H1 (cell line): ENCODE results near the gene RAB4B. TPM values are rescaled to one million over a fixed set of nuclear protein-coding genes. Genes with fewer than 3 reads are reported as not detected.

Experiments
- CTCF ChIA-PET: fragments of 300-600 bp; sonication (Branson Sonifier 250); formaldehyde crosslinking; loops from one replicate; lab custom pipeline; 2021; ENCODE audit not compliant: partially characterized antibody; lab: Charles Lee
- POLR2A ChIA-PET: fragments of 300-600 bp; sonication (Branson Sonifier 250); formaldehyde crosslinking; loops from one replicate; lab custom pipeline; 2021; ENCODE audit warnings: inconsistent platforms; ENCODE audit not compliant: partially characterized antibody; lab: Charles Lee
- DNase-seq, 2 experiments: peaks; one replicate each; pipeline versions ENCODE4 v3.0.0 to v3.0.0-alpha.2; 2010 to 2022; ENCODE audit warnings: low spot score in 2 of 2, low read depth in 1 of 2, mixed read lengths in 1 of 2
- FAIRE-seq: peaks from 2 replicates; lab custom pipeline; 2011; peaks lifted over from hg19 to GRCh38; lab: Jason Lieb, UNC
- H2AFZ ChIP-seq: 2 replicates; pipeline ENCODE4 v1.8.1; 2012; ENCODE audit warnings: low read length, inconsistent platforms
- H2AK5ac ChIP-seq: 2 replicates; pipeline ENCODE4 v1.6.1; 2013; ENCODE audit warnings: low read depth, low read length
- H2BK120ac ChIP-seq: replicated peaks from 2 replicates; pipeline ENCODE3; 2013; ENCODE audit warnings: low read depth, low read length, inconsistent platforms
- H2BK12ac ChIP-seq: 2 replicates; pipeline ENCODE4 v1.6.1; 2013; ENCODE audit warnings: low read depth, low read length
- H2BK15ac ChIP-seq: 2 replicates; pipeline ENCODE4 v1.6.1; 2013; ENCODE audit warnings: low read length
- H2BK20ac ChIP-seq: 2 replicates; pipeline ENCODE4 v1.6.1; 2013; ENCODE audit warnings: low read length
- H2BK5ac ChIP-seq: 2 replicates; pipeline ENCODE4 v1.6.1; 2013; ENCODE audit warnings: low read depth, low read length
- H3K14ac ChIP-seq: 2 replicates; pipeline ENCODE4 v1.6.1; 2013; ENCODE audit warnings: inconsistent platforms; ENCODE audit not compliant: insufficient read length
- H3K18ac ChIP-seq: 2 replicates; pipeline ENCODE4 v1.6.1; 2013; ENCODE audit warnings: low read length; ENCODE audit errors: extremely low read depth
- H3K23ac ChIP-seq: 2 replicates; pipeline ENCODE4 v1.6.1; 2013; ENCODE audit warnings: inconsistent platforms; ENCODE audit not compliant: insufficient read length
- H3K23me2 ChIP-seq: 2 replicates; pipeline ENCODE4 v1.6.1; 2013; ENCODE audit warnings: low read depth, low read length
- H3K27ac ChIP-seq: 2 replicates; pipeline ENCODE4 v1.6.1; 2011; ENCODE audit warnings: low read depth, low read length, inconsistent platforms
- H3K27me3 ChIP-seq, 4 experiments: replicated peaks in 1 of 4; 1 replicate in 1 of 4; 2 replicates in 3 of 4; pipeline versions ENCODE4 v1.6.1 to v1.8.1; 2011 to 2013; ENCODE audit warnings: low read length in 3 of 4, mild to moderate bottlenecking in 3 of 4, inconsistent platforms in 2 of 4, mixed read lengths in 2 of 4, moderate library complexity in 1 of 4; ENCODE audit not compliant: control insufficient read depth in 3 of 4, insufficient read depth in 3 of 4; ENCODE audit errors: extremely low read depth in 1 of 4
- H3K36me3 ChIP-seq, 4 experiments: 2 replicates each; pipeline versions ENCODE4 v1.6.1 to v1.8.1; 2011 to 2013; ENCODE audit warnings: mild to moderate bottlenecking in 4 of 4, low read length in 3 of 4, moderate library complexity in 2 of 4, control low read depth in 1 of 4, inconsistent platforms in 1 of 4; ENCODE audit not compliant: insufficient read depth in 4 of 4, control insufficient read depth in 2 of 4
- H3K4ac ChIP-seq: replicated peaks from 2 replicates; pipeline ENCODE3; 2013; ENCODE audit warnings: low read length, low read depth, mixed read lengths, inconsistent platforms; ENCODE audit not compliant: insufficient read length
- H3K4me1 ChIP-seq, 4 experiments: replicated peaks in 1 of 4; 1 replicate in 1 of 4; 2 replicates in 3 of 4; pipeline versions ENCODE4 v1.6.1 to v1.8.1; 2011 to 2013; ENCODE audit warnings: low read length in 3 of 4, inconsistent platforms in 2 of 4, mixed read lengths in 1 of 4; ENCODE audit not compliant: insufficient read depth in 4 of 4, control insufficient read depth in 3 of 4
- H3K4me2 ChIP-seq, 2 experiments: 2 replicates each; pipeline versions ENCODE4 v1.6.1 to v1.8.1; 2011 to 2013; ENCODE audit warnings: low read depth in 2 of 2, low read length in 2 of 2, control low read depth in 1 of 2, inconsistent platforms in 1 of 2, mild to moderate bottlenecking in 1 of 2; ENCODE audit not compliant: insufficient read depth in 1 of 2
- H3K4me3 ChIP-seq, 4 experiments: fragments of 200-600, 300-600 bp in 1 of 4; sonication (generic), shearing (Covaris generic), sonication (Bioruptor Twin) in 1 of 4; 2 replicates each; pipeline versions ENCODE4 v1.5.1 to v1.8.1; 2011 to 2016; ENCODE audit warnings: low read length in 4 of 4, low read depth in 3 of 4, control low read depth in 2 of 4, inconsistent platforms in 2 of 4, mild to moderate bottlenecking in 2 of 4, mixed read lengths in 1 of 4, moderate library complexity in 1 of 4; ENCODE audit not compliant: insufficient read depth in 2 of 4; ENCODE audit errors: extremely low read depth in 1 of 4
- H3K56ac ChIP-seq: replicated peaks from 2 replicates; pipeline ENCODE3; 2013; ENCODE audit warnings: low read depth, mild to moderate bottlenecking, mixed read lengths, low read length, inconsistent platforms; ENCODE audit not compliant: insufficient read length
- H3K79me1 ChIP-seq: 2 replicates; pipeline ENCODE4 v1.6.1; 2013; ENCODE audit warnings: low read depth, low read length, control low read depth
- H3K79me2 ChIP-seq, 2 experiments: 2 replicates each; pipeline versions ENCODE4 v1.6.1 to v1.8.1; 2012 to 2013; ENCODE audit warnings: low read length in 2 of 2, mild to moderate bottlenecking in 2 of 2, inconsistent platforms in 1 of 2; ENCODE audit not compliant: insufficient read depth in 2 of 2, control insufficient read depth in 1 of 2
- H3K9ac ChIP-seq, 4 experiments: replicated peaks in 1 of 4; 1 replicate in 1 of 4; 2 replicates in 3 of 4; pipeline versions ENCODE4 v1.6.1 to v1.8.1; 2011 to 2013; ENCODE audit warnings: low read depth in 3 of 4, low read length in 3 of 4, control low read depth in 2 of 4, mild to moderate bottlenecking in 2 of 4, moderate library complexity in 2 of 4, inconsistent platforms in 1 of 4; ENCODE audit errors: extremely low read depth in 1 of 4
- H3K9me3 ChIP-seq, 2 experiments: 2 replicates each; pipeline versions ENCODE4 v1.6.1 to v1.8.1; 2012 to 2013; ENCODE audit warnings: mild to moderate bottlenecking in 2 of 2, moderate library complexity in 2 of 2, control low read depth in 1 of 2, inconsistent platforms in 1 of 2, low read depth in 1 of 2, low read length in 1 of 2, mixed read lengths in 1 of 2; ENCODE audit not compliant: insufficient read depth in 2 of 2
- H4K20me1 ChIP-seq, 2 experiments: replicated peaks in 1 of 2; 2 replicates each; pipeline versions ENCODE3 to v1.8.1; 2011 to 2013; ENCODE audit warnings: inconsistent platforms in 2 of 2, low read length in 2 of 2, mild to moderate bottlenecking in 1 of 2; ENCODE audit not compliant: insufficient read depth in 2 of 2, control insufficient read depth in 1 of 2
- H4K5ac ChIP-seq: 2 replicates; pipeline ENCODE4 v1.6.1; 2013; ENCODE audit warnings: low read length, low read depth, mixed read lengths, inconsistent platforms; ENCODE audit not compliant: insufficient read length
- H4K8ac ChIP-seq: 2 replicates; pipeline ENCODE4 v1.8.0; 2013; ENCODE audit warnings: mild to moderate bottlenecking, moderate library complexity, low read length, inconsistent platforms; ENCODE audit not compliant: insufficient read depth; ENCODE audit errors: extremely low read depth
- H4K91ac ChIP-seq: replicated peaks from 2 replicates; pipeline ENCODE3; 2013; ENCODE audit warnings: low read length, mixed read lengths, inconsistent platforms; ENCODE audit not compliant: insufficient read length
- BRCA1 ChIP-seq: IDR thresholded peaks from 2 replicates; pipeline ENCODE4 v1.6.1; 2012; ENCODE audit warnings: low read depth, low read length, improper control_type of control experiment
- EGR1 ChIP-seq: IDR thresholded peaks from 2 replicates; pipeline ENCODE4 v1.6.1; 2011; ENCODE audit warnings: low read depth, low read length, borderline replicate concordance
- GTF2F1 ChIP-seq: IDR thresholded peaks from 2 replicates; pipeline ENCODE4 v1.6.1; 2012; ENCODE audit warnings: low read depth, low read length, improper control_type of control experiment, borderline replicate concordance
- POU5F1 ChIP-seq: IDR thresholded peaks from 2 replicates; pipeline ENCODE4 v1.6.1; 2011; ENCODE audit warnings: low read depth, mild to moderate bottlenecking, low read length, moderate library complexity
- SP1 ChIP-seq: IDR thresholded peaks from 2 replicates; pipeline ENCODE4 v1.6.1; 2011; ENCODE audit warnings: low read depth, low read length
- WGBS, 2 experiments: shearing (Covaris generic) in 1 of 2; methylation state at CpG; one replicate each; pipeline versions ENCODE4 v1.1.6 to v1.1.7; 2013 to 2015; ENCODE audit warnings: low lambda C conversion rate in 2 of 2, mixed read lengths in 2 of 2, inconsistent platforms in 1 of 2, low coverage in 1 of 2, missing lambda C conversion rate in 1 of 2; ENCODE audit not compliant: insufficient replicate concordance in 2 of 2, insufficient coverage in 1 of 2, insufficient read length in 1 of 2; ENCODE audit errors: extremely low coverage in 1 of 2, missing lambda C conversion rate in 1 of 2; 5-methylcytosine and 5-hydroxymethylcytosine counted together
- polyA plus RNA-seq, 7 experiments: library from polyadenylated mRNA; depleted of rRNA in 3 of 7; stranded (reverse) in 5 of 7; unstranded in 2 of 7; fragments of >200 nt in 5 of 7; fragments of 200-250 nt in 2 of 7; gene quantifications; 1 replicate in 5 of 7; 2 replicates in 1 of 7; 4 replicates in 1 of 7; pipeline versions ENCODE4 v1.2.1 to v1.2.3, GENCODE V29; 2011 to 2013; ENCODE audit warnings: missing spikeins in 2 of 7, mixed read lengths in 2 of 7
- total RNA-seq: library from RNA; stranded (reverse); fragmentation: NEBNext Ultra II Directional; extraction: Animal tissue kit (Norgen Biotek cat#: 25700); gene quantifications from 2 replicates; pipeline ENCODE4 v1.2.1, GENCODE V29; 2021

Gene RAB4B
- total and polyA plus RNA-seq, 2 of the 8 experiments (the other 6 are each of a cell fraction or from before 2014, with no cell fraction given), result 15.9 to 28.6 TPM

DNA sequence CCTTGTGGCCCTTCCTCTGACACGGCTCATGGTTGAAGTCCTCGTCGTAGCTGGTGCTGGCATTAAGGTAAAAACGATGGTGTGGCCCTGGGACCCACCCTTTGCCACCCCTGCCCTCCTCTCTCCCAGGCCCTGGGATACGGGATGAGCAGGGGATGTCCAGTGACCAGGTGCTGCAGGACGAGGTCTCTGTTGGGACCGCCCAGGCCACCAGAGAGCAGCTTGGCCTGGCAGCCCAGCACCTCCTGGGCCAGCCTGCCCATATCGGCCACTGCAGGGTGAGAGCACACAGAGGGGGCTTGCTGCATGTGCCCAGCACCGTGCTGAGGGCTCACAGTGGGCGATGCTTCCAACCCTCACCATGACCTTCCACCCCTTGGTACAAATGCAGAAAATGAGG, 34.1 kb upstream of the RAB4B start:
- CTCF ChIA-PET, result interaction anchor here (0.5 to 4.7 kb wide), 14 partner anchors 10 to 294 kb away, joined by 3 to 26 read pairs (median 4); partner anchors contain the start of genes ITPKC and MIA
- H3K4me1 ChIP-seq, result peaks cover 0 to 13% (median 3%) of the 10 kb centered on the region in 4 experiments; a peak in 4 of 7 replicates
- H3K27me3 ChIP-seq, result no peaks in the 10 kb centered on the region
- H2AK5ac ChIP-seq, result no peak overlapping the region
- peaks cover 0 to 13% (median 1%) of the 10 kb centered on the region in 4 experiments; a peak in 3 of 8 replicates for H3K36me3 ChIP-seq
- no peak overlapping the region for H2BK12ac ChIP-seq
- H2BK15ac ChIP-seq, result no peak overlapping the region
- H3K4me3 ChIP-seq, result no peak overlapping the region
- H3K23me2 ChIP-seq, result no peaks in the 10 kb centered on the region
- POLR2A ChIA-PET, result interaction anchor here (1.1 to 12.4 kb wide), 15 partner anchors 10 to 81 kb away, joined by 3 to 120 read pairs (median 7); partner anchors contain the start of genes ACTMAP, COQ8B, EGLN2 and ITPKC
- no peak overlapping the region for H2AFZ ChIP-seq
- FAIRE-seq, result no peak
- no peak for DNase-seq
- H4K20me1 ChIP-seq, result peaks cover 0 to 7% of the 10 kb centered on the region in 2 experiments
- no peak overlapping the region for H4K5ac ChIP-seq
- H3K79me1 ChIP-seq, result no peaks in the 10 kb centered on the region; the same call in 1 of the 2 replicates
- H3K14ac ChIP-seq, result no peak overlapping the region
- H3K23ac ChIP-seq, result no peak overlapping the region
- H3K18ac ChIP-seq, result no peak overlapping the region
- 90% methylated on average over 10 of the region's 10 CpGs; no CpG with 5 or more reads in 1 of the 2 experiments for WGBS, 2 experiments
- H3K4me2 ChIP-seq, result no peak overlapping the region
- no peak overlapping the region for H3K9ac ChIP-seq
- no peak overlapping the region for H4K8ac ChIP-seq
- H3K56ac ChIP-seq, result no peak overlapping the region
- TF ChIP-seq BRCA1 (no peak), POU5F1 (no peak), GTF2F1 (no peak), EGR1 (no peak), SP1 (no peak)
- peaks cover 0 to 11% of the 10 kb centered on the region in 2 experiments; a peak in 1 of 4 replicates for H3K79me2 ChIP-seq
- H3K27ac ChIP-seq, result no peak overlapping the region
- H3K4ac ChIP-seq, result no peak overlapping the region
- no peak overlapping the region for H4K91ac ChIP-seq
- H2BK120ac ChIP-seq, result no peak overlapping the region
- H3K9me3 ChIP-seq, result no peaks in the 10 kb centered on the region
- no peak overlapping the region for H2BK20ac ChIP-seq
- 0 out of 2 replicates have a peak overlapping the region, but pooled peaks have one; percentile 4 for H2BK5ac ChIP-seq
